HG03442 (cell line): ENCODE results near the gene IPP.
"Not testable (repeated sequence)": the region's sequence is repeated elsewhere in the genome, so short reads cannot be mapped to it uniquely, and the experiment has no call there.

Source experiments
- ATAC-seq: cut with Tn5 transposase; IDR thresholded peaks from one replicate; pipeline ENCODE4 v1.9.1; 2021; ENCODE audit warnings: mild to moderate bottlenecking, moderate library complexity; ENCODE audit not compliant: unreplicated experiment

Gene IPP

GRCh38 chr1:45685308-45686014 lies 65.0 kb downstream of the IPP start:
- ATAC-seq, result no peak

- no peak for ATAC-seq
Measured at GRCh38 chr1:45684402-45684801, 66.1 kb downstream of the IPP start.

GRCh38 chr1:45682942-45683341 lies 67.5 kb downstream of the IPP start:
- ATAC-seq, result no peak

GRCh38 chr1:45679123-45679522 lies 71.3 kb downstream of the IPP start:
- ATAC-seq, result no peak

- no peak for ATAC-seq
Measured at GRCh38 chr1:45678489-45678888, 72.0 kb downstream of the IPP start.

GRCh38 chr1:45677751-45678245 lies 72.7 kb downstream of the IPP start:
- no peak for ATAC-seq

GRCh38 chr1:45676553-45676952 lies 73.9 kb downstream of the IPP start:
- not testable (repeated sequence) for ATAC-seq

- no peak for ATAC-seq
Measured at GRCh38 chr1:45674478-45674877, 76.0 kb downstream of the IPP start.

- ATAC-seq, result no peak
Measured at GRCh38 chr1:45673956-45674355, 76.5 kb downstream of the IPP start.

GRCh38 chr1:45669859-45670655 lies 80.4 kb downstream of the IPP start:
- ATAC-seq, result no peak

- ATAC-seq, result no peak
Measured at GRCh38 chr1:45669379-45669778, 81.1 kb downstream of the IPP start.

- no peak for ATAC-seq
Measured at GRCh38 chr1:45668526-45668925, 81.9 kb downstream of the IPP start.

- ATAC-seq, result no peak
Measured at GRCh38 chr1:45667321-45668111, 82.9 kb downstream of the IPP start.

- ATAC-seq, result no peak
Measured at GRCh38 chr1:45666836-45667235, 83.6 kb downstream of the IPP start.

GRCh38 chr1:45660336-45660735 lies 90.1 kb downstream of the IPP start:
- no peak for ATAC-seq

- no peak for ATAC-seq
Measured at GRCh38 chr1:45659222-45659621, 91.2 kb downstream of the IPP start.

- no peak for ATAC-seq
Measured at GRCh38 chr1:45658171-45658570, 92.3 kb downstream of the IPP start.

- no peak for ATAC-seq
Measured at GRCh38 chr1:45656573-45657226, 93.8 kb downstream of the IPP start.

- no peak for ATAC-seq
Measured at GRCh38 chr1:45654540-45655280, 95.7 kb downstream of the IPP start.
